Loucy (cell line): ENCODE data around the gene BCAS3.

Experiments used
- H2AFZ ChIP-seq: fragments of 200-600 bp; sonication (generic); 2 replicates; pipeline ENCODE4 v1.6.0; 2016; ENCODE audit warnings: antibody characterized with exemption, mild to moderate bottlenecking, low read length, moderate library complexity
- H3F3A ChIP-seq: fragments of 200-600 bp; 2 replicates; pipeline ENCODE4 v1.6.0; 2016; ENCODE audit warnings: antibody characterized with exemption, low read depth, mild to moderate bottlenecking
- H3K27me3 ChIP-seq: fragments of 200-600 bp; sonication (generic); 2 replicates; pipeline ENCODE4 v1.6.1; 2014; ENCODE audit warnings: low read length, mild to moderate bottlenecking; ENCODE audit not compliant: insufficient read depth, poor library complexity, severe bottlenecking
- H3K36me3 ChIP-seq: fragments of 200-600 bp; sonication (generic); 2 replicates; pipeline ENCODE4 v1.6.1; 2016; ENCODE audit warnings: low read length; ENCODE audit not compliant: insufficient read depth
- H3K4me1 ChIP-seq: fragments of 200-600 bp; sonication (generic); 2 replicates; pipeline ENCODE4 v1.5.1; 2014; ENCODE audit warnings: low read length, mild to moderate bottlenecking; ENCODE audit not compliant: insufficient read depth, poor library complexity, severe bottlenecking
- H3K4me2 ChIP-seq: fragments of 200-600 bp; sonication (generic); 2 replicates; pipeline ENCODE4 v1.6.0; 2014; ENCODE audit warnings: antibody characterized with exemption, low read length, low read depth, mild to moderate bottlenecking; ENCODE audit not compliant: poor library complexity, severe bottlenecking
- H3K4me3 ChIP-seq: fragments of 200-600 bp; sonication (generic); 2 replicates; pipeline ENCODE4 v1.5.1; 2014; ENCODE audit warnings: low read length, mild to moderate bottlenecking, mixed read lengths; ENCODE audit not compliant: poor library complexity, severe bottlenecking
- H3K79me2 ChIP-seq: fragments of 200-600 bp; sonication (generic); 2 replicates; pipeline ENCODE4 v1.6.1; 2014; ENCODE audit warnings: low read length; ENCODE audit not compliant: insufficient read depth
- H3K9ac ChIP-seq: fragments of 200-600 bp; sonication (generic); 2 replicates; pipeline ENCODE4 v1.6.0; 2014; ENCODE audit warnings: mild to moderate bottlenecking, low read depth, low read length, moderate library complexity; ENCODE audit not compliant: poor library complexity, severe bottlenecking
- H3K9me2 ChIP-seq: fragments of 200-600 bp; sonication (generic); replicated peaks from 2 replicates; pipeline ENCODE4 v1.6.1; 2016; ENCODE audit warnings: low read depth, low read length, mixed read lengths
- H3K9me3 ChIP-seq: fragments of 200-600 bp; sonication (generic); 2 replicates; pipeline ENCODE4 v1.6.1; 2014; ENCODE audit warnings: mild to moderate bottlenecking, antibody characterized with exemption, low read length, low read depth; ENCODE audit not compliant: insufficient read depth
- H4K20me1 ChIP-seq: fragments of 200-600 bp; sonication (generic); 2 replicates; pipeline ENCODE4 v1.6.0; 2014; ENCODE audit warnings: antibody characterized with exemption, low read length, mild to moderate bottlenecking; ENCODE audit not compliant: insufficient read depth, poor library complexity, severe bottlenecking
- EZH2phosphoT487 ChIP-seq: fragments of 200-600 bp; IDR thresholded peaks from 2 replicates; pipeline ENCODE4 v1.6.1; 2018; ENCODE audit warnings: antibody characterized with exemption, mild to moderate bottlenecking, moderate library complexity, borderline replicate concordance
- TF ChIP-seq, protein P1 (sequence below): fragments of 200-600 bp; sonication (generic); conservative IDR thresholded peaks from 2 replicates; pipeline ENCODE4 v1.5.1; 2014; ENCODE audit warnings: mild to moderate bottlenecking, antibody characterized with exemption, low read length

BCAS3 gene

DNA sequence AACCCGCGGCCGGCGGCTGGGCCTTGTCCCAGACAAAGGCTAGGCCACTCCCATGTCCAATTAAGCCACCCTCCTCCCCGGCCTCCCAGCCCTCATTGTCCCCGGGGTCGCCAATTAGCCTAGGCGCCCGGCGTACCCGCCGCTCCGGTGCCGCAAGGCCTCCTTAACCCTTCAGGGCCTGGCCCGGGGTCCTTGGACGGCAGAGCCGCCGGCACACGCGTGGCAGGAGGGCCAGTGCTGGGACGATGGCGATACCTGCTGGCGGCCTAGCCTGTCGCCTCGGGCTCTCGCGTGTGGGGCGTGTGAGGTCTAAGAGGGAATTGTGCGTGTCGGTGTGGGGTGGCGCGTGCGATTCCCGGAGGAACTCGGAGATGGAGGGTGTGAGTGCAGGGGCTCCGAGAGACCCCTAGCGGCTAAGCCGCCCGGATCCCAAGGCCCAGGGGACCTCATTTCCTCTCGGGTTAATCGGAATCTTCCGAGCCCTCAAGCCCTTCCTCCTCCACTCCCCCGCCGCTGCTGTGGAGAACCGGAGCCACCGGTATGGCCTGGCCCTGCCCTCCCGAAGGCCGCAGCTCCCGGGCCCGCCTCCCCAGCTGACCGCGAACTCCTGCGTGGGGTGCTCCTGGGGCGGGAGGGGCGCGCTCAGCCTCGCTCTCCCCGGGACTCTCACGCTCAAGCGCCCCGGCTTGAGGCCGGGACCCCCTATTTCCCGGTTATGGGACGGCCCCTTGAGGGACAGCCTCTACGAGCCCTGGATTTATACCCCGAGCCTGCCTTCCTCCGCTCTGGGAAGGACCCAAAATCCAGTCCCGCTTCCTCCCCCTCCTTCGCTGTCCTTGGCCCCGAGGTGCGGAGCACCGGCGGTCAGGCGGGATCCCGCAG is 733.9 kb downstream of the BCAS3 start:
- Histone ChIP-seq H3K9me3 (no peaks in the 10 kb centered on the region), H3K4me3 (peak overlapping the region; percentile 90), H3F3A (no peaks in the 10 kb centered on the region), H3K36me3 (no peaks in the 10 kb centered on the region), H3K9ac (peak overlapping the region; percentile 85), H3K9me2 (no peaks in the 10 kb centered on the region), H3K4me1 (peaks cover 12% of the 10 kb centered on the region), H2AFZ (0 out of 2 replicates have a peak overlapping the region, but pooled peaks have one; percentile 97), H3K79me2 (no peaks in the 10 kb centered on the region), H3K4me2 (peak overlapping the region; percentile 86), H4K20me1 (no peaks in the 10 kb centered on the region), H3K27me3 (no peaks in the 10 kb centered on the region)
- TF ChIP-seq, protein P1, sequence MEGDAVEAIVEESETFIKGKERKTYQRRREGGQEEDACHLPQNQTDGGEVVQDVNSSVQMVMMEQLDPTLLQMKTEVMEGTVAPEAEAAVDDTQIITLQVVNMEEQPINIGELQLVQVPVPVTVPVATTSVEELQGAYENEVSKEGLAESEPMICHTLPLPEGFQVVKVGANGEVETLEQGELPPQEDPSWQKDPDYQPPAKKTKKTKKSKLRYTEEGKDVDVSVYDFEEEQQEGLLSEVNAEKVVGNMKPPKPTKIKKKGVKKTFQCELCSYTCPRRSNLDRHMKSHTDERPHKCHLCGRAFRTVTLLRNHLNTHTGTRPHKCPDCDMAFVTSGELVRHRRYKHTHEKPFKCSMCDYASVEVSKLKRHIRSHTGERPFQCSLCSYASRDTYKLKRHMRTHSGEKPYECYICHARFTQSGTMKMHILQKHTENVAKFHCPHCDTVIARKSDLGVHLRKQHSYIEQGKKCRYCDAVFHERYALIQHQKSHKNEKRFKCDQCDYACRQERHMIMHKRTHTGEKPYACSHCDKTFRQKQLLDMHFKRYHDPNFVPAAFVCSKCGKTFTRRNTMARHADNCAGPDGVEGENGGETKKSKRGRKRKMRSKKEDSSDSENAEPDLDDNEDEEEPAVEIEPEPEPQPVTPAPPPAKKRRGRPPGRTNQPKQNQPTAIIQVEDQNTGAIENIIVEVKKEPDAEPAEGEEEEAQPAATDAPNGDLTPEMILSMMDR: no peak
- TF ChIP-seq EZH2phosphoT487: no peak

DNA sequence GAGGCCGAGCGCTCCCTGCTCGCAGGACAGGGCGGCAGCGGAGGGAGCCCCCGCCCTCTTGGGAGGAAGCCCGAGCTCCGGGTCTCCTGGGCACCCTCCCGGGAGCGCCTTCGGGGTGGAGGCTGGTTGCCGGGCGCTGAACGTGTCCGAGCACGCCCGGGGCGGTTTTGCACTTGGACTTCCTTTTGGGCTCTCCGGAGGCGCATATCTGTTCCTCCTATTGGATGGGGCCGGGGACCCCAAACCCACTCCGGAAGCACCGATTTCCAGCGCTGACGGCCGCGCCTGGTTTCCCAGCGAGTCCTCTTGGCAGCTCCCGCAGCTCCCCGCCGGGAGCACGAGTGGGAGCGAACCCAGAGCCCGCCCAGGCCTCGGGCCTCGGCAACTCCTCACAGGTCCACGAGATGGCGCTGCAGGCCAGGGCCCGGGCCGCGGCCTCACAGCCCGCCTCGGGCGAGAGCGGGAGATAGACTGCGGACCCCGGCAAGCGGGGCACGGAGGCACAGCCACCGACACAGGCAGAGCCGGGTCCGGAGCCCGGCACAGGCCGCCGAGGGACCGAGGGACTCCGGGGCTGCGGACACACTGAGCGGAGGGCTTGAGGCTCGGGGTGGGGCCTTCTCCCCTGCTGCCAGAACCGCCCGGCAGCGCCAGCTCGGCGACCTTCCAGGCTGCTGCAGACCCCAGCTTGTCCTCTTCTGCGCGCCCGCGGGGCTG is 734.6 kb downstream of the BCAS3 start:
- Histone ChIP-seq H3K9ac (peak overlapping the region; percentile 85), H2AFZ (peak overlapping the region; percentile 97), H3K4me2 (peak overlapping the region; percentile 86), H3K9me2 (no peaks in the 10 kb centered on the region), H3K79me2 (no peaks in the 10 kb centered on the region), H4K20me1 (no peaks in the 10 kb centered on the region), H3F3A (no peaks in the 10 kb centered on the region), H3K4me1 (peaks cover 12% of the 10 kb centered on the region), H3K27me3 (no peaks in the 10 kb centered on the region), H3K9me3 (no peaks in the 10 kb centered on the region), H3K36me3 (no peaks in the 10 kb centered on the region), H3K4me3 (peak overlapping the region; percentile 90)
- no peak for TF ChIP-seq EZH2phosphoT487
- TF ChIP-seq, protein P1: peak; percentile 87

DNA sequence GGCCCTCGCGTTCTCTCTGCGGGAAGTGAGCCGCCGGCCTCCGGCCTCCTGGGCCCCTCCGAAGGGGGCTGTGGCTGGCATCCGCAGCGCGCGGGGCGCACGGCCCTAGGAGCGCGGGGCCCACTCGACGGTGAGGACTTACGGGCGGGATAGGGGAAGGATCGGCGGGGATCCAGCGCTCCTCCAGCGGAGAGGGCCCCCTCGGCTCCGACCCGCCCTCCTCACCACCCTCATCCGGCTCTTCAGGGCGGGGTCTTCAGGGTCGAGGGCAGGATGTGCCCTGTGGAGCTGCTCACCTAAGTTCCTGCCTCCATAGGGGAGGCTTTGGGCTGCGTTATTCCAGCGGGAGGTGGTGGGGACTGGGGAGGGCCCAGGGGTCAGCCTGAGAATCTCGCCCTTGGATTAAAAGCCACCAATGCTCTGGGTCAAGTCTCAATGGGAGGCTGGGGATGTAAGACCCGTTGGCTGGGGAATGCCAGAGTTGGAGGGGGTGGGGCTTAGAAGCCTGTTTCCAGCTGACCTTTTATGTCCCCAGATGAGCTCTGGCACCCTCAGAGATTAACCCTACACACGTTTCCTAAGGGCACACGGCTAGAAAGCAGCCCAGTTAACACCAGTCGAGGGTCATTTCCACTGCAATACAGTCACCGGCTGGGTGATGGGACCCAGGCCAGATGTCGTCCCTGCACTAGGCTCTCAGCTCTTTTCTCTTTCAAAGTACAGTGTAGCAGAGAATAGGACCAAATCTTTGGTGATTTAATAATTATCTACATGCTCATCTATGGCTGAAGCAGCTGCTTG is 735.4 kb downstream of the BCAS3 start:
- Histone ChIP-seq H3K4me3 (peak overlapping the region; percentile 90), H3K9me3 (no peaks in the 10 kb centered on the region), H3K9me2 (no peaks in the 10 kb centered on the region), H3K4me1 (peaks cover 12% of the 10 kb centered on the region), H3F3A (no peaks in the 10 kb centered on the region), H4K20me1 (no peaks in the 10 kb centered on the region), H3K36me3 (no peaks in the 10 kb centered on the region), H3K79me2 (no peaks in the 10 kb centered on the region), H2AFZ (peak overlapping the region; percentile 97), H3K27me3 (no peaks in the 10 kb centered on the region), H3K4me2 (peak overlapping the region; percentile 86), H3K9ac (peak overlapping the region; percentile 85)
- TF ChIP-seq, protein P1: no peak
- no peak for TF ChIP-seq EZH2phosphoT487
